Neutrophil (primary cell): Measurements from ENCODE around the gene LRRTM4.

Experiments
- H3K27ac ChIP-seq: fragments of 200-600 bp; sonication (generic); 2 replicates; pipeline ENCODE4 v1.5.1; 2016; ENCODE audit warnings: mild to moderate bottlenecking, moderate library complexity
- H3K27me3 ChIP-seq: fragments of 200-600 bp; sonication (generic); 2 replicates; pipeline ENCODE4 v1.6.0; 2016; ENCODE audit warnings: mild to moderate bottlenecking
- H3K36me3 ChIP-seq: fragments of 200-600 bp; sonication (generic); 2 replicates; pipeline ENCODE4 v1.5.1; 2017
- H3K4me1 ChIP-seq, 2 experiments: fragments of 200-600 bp in 1 of 2; sonication (generic) in 1 of 2; 1 replicate in 1 of 2; 2 replicates in 1 of 2; pipeline versions ENCODE4 v1.5.1 to v1.6.1; 2013 to 2016; ENCODE audit warnings: low read depth in 1 of 2, low read length in 1 of 2, mild to moderate bottlenecking in 1 of 2, moderate library complexity in 1 of 2; ENCODE audit not compliant: control insufficient read depth in 1 of 2, insufficient read depth in 1 of 2
- H3K4me3 ChIP-seq, 2 experiments: fragments of 200-600 bp in 1 of 2; sonication (generic) in 1 of 2; 1 replicate in 1 of 2; 2 replicates in 1 of 2; pipeline ENCODE4 v1.5.1; 2013 to 2016; ENCODE audit warnings: low read depth in 1 of 2, low read length in 1 of 2, mild to moderate bottlenecking in 1 of 2, moderate library complexity in 1 of 2
- H3K9me3 ChIP-seq: fragments of 200-600 bp; sonication (generic); 2 replicates; pipeline ENCODE4 v1.5.1; 2016
- TF ChIP-seq, protein P1 (sequence below): fragments of 200-600 bp; sonication (generic); IDR thresholded peaks from 2 replicates; pipeline ENCODE4 v1.5.1; 2016; ENCODE audit warnings: antibody characterized with exemption

Gene LRRTM4

DNA sequence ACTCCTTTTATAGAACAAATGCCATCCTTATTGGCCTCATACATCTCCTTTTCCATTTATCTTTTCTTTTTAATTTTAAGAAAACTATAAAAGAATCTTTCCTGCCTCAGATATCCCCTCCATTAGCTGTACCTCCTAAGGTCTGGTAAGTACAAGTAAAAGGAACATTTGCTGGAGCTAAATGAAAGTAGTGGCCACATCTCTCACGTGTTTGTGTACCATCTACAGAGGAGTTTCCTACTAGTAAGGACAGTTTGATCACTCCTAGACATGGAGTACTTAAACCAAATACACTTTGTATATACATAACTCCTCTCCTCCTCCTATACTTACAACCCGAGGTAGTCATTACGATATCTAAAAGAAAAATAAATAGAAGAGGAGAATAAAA is 504.8 kb downstream of the LRRTM4 start:
- TF ChIP-seq, protein P1, sequence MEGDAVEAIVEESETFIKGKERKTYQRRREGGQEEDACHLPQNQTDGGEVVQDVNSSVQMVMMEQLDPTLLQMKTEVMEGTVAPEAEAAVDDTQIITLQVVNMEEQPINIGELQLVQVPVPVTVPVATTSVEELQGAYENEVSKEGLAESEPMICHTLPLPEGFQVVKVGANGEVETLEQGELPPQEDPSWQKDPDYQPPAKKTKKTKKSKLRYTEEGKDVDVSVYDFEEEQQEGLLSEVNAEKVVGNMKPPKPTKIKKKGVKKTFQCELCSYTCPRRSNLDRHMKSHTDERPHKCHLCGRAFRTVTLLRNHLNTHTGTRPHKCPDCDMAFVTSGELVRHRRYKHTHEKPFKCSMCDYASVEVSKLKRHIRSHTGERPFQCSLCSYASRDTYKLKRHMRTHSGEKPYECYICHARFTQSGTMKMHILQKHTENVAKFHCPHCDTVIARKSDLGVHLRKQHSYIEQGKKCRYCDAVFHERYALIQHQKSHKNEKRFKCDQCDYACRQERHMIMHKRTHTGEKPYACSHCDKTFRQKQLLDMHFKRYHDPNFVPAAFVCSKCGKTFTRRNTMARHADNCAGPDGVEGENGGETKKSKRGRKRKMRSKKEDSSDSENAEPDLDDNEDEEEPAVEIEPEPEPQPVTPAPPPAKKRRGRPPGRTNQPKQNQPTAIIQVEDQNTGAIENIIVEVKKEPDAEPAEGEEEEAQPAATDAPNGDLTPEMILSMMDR = no peak
- Histone ChIP-seq H3K4me1 (no peaks in the 10 kb centered on the region), H3K4me3 (no peak overlapping the region), H3K27me3 (no peaks in the 10 kb centered on the region), H3K36me3 (no peaks in the 10 kb centered on the region), H3K27ac (no peak overlapping the region), H3K9me3 (no peaks in the 10 kb centered on the region)

DNA sequence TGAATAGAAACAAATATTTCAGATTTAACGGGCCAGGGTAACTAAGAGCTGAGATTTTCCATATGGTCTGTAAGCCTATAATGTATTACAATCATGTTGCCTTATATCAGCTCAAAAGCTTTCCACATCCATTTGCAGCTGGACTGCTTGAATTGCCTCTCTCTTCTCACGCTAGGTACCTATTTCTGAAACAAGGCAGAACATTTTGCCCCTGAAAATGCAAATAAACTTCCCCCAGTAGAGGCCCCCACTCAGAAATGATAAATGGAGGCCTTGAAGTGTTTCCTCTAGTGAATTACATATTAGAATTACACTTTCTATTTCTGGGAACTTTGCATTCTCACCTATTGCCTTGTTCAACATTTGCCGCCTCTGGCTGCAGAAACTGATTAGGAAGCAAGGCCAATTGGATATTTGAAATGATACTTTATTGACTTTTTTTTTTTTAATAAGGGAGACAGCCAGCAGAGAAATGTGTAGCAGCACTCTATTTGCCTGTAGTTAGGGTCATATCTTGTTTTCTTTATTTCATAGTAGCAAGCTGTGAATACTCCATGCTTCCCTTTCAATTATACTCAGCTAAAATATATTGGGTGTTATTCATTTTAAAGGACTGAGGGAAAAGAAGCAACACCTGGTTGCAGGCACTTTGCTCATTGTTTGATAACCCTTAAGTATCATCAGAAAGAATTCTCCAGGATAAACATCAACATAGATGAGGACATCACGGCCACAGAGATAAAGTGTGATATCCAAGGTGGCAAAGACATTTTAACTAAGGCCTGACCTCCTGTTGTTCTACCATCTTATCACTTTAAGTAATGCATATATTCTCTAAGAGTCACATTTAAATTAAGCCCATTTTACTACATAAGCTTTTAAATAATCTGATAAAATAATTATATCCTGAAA is 505.5 kb downstream of the LRRTM4 start:
- Histone ChIP-seq H3K36me3 (no peaks in the 10 kb centered on the region), H3K4me1 (no peaks in the 10 kb centered on the region), H3K27ac (no peak overlapping the region), H3K9me3 (no peaks in the 10 kb centered on the region), H3K27me3 (no peaks in the 10 kb centered on the region), H3K4me3 (no peak overlapping the region)
- TF ChIP-seq, protein P1 = no peak

DNA sequence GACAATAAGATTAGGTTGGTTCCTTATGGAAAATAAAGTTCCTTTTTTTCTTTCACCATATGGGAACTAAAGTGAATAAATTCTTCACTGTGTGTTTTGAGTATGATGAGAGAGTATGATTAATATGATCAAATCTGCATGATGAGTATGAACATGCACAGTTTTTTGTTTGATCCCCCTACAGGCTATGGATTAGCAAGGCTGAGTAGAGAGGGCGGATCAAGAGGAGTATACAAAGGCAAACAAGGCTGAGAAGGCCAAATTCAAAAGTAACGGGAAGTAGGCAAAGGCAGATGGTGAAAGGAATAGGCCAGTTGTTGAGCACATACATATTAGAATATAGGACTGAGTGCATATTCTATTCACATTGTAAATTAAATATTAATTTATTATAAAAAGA is 508.2 kb downstream of the LRRTM4 start:
- no peaks in the 10 kb centered on the region for H3K36me3 ChIP-seq
- H3K4me3 ChIP-seq = no peak overlapping the region
- TF ChIP-seq, protein P1 = no peak
- no peaks in the 10 kb centered on the region for H3K27me3 ChIP-seq
- no peaks in the 10 kb centered on the region for H3K9me3 ChIP-seq
- no peaks in the 10 kb centered on the region for H3K4me1 ChIP-seq
- H3K27ac ChIP-seq = no peak overlapping the region

DNA sequence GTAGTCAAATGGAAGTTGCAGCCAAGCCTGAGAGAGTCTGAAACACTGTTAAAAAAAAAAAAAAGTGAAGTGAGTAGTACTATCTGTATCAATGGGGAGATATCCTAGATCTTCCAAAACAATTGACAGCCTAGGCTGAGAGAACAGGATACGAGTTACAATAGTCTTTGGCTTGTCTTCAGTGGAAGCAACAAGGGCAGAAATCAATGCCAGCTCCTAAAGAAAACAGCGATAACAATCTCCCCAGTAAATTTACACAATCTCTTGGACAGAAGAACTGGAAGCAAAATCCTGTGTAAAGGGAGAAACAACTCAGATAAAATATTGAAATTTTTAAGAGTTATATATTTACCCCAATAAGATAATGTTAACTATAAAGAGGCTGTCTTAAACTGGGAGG is 508.7 kb downstream of the LRRTM4 start:
- H3K4me3 ChIP-seq = no peak overlapping the region
- no peaks in the 10 kb centered on the region for H3K4me1 ChIP-seq
- no peaks in the 10 kb centered on the region for H3K36me3 ChIP-seq
- H3K9me3 ChIP-seq = no peaks in the 10 kb centered on the region
- H3K27me3 ChIP-seq = no peaks in the 10 kb centered on the region
- H3K27ac ChIP-seq = no peak overlapping the region
- TF ChIP-seq, protein P1 = no peak

DNA sequence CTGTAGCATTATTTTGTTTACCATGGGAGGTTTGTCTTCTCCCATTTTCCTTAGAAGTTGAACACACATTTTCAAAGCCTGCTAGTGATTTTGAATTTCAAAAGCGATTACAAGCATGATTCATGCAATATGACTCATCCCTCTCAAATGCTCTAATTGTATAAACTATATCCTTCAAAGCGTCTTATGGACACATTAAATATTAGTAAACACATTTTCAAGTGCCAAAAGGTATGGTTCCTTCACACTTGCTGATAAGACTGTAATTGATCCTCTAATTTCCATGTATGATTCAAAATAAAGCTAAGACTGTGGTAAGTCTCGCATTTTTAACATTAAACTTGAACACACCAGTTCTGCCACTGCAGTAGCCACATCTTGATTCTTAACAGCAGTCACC is 512.9 kb downstream of the LRRTM4 start:
- H3K9me3 ChIP-seq = no peaks in the 10 kb centered on the region
- no peaks in the 10 kb centered on the region for H3K36me3 ChIP-seq
- TF ChIP-seq, protein P1 = no peak
- no peak overlapping the region for H3K27ac ChIP-seq
- no peaks in the 10 kb centered on the region for H3K4me1 ChIP-seq
- no peaks in the 10 kb centered on the region for H3K27me3 ChIP-seq
- no peak overlapping the region for H3K4me3 ChIP-seq
